ENCODE data around the gene ARX. TPM values are rescaled to one million over a fixed set of nuclear protein-coding genes. Genes with fewer than 3 reads are reported as not detected.

ARX gene
- total and polyA plus RNA-seq, 2 experiments from 2014 or later = 0.11 TPM; not detected in 1

DNA sequence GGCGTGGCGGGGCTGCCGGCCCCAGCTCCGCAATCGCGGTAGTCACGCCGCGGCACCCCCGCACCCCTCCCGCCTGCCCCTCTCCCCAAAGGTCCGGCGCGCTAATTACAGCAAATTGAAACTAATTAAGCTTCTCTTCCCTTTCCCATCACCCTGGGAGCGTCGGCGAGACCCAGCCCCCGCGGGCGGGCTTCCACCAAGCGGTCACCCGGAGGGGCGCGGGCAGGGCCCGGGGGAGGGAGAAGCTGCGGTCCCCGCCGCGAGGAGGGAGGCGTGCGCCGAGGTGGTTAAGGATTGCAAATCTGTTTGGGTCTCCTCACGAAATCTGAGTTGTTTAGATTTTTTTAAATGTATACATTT, 13.1 kb downstream of the ARX start:
- peaks cover 81% of the 10 kb centered on the region for H3K27me3 ChIP-seq

DNA sequence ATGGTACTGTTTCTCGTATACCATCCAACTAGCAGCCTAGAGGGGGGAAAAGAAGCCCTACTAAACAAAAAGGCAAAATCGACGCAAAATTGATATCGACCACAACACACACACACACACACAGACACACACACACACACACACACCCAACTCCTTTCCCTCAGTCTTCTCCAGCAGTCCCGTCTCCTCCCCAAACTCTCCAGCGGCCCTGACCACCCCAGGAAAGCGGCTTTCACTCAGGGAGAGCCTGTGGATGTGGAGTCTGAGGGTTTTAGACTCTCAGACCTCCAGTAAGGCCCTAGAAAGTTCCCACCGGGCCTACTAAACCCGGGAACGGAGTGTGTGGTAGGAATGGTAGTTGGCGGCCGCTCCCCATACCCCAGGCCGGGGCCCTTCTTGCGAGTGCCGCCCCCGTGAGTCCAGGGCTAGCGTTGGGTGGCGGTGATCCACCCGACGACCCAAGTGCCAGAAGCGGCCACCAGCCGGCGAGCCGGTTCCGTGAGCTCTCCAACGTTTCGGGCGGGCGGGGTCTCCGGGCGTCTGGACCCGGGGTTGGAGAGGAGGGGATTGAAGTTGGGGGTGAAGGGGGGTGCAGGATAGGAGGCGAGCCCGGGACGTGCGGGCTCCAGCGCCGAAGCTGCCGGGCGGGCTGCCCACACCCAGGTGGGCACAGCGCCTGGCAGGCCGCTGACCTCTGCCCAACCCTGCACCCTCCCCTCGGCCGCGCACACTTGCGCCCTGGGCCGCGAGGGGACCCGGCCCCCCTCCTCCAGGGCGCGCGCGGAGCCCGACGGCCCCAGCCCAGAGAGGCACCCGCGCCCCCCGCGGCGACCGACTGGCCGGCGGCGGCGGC, 13.7 kb downstream of the ARX start:
- H3K9me3 ChIP-seq (ENCODE audit: low read depth) = no peaks in the 10 kb centered on the region
- H2AFZ ChIP-seq = no peak overlapping the region
- peaks cover 33% of the 10 kb centered on the region for H3K4me1 ChIP-seq (ENCODE audit: insufficient read depth)
- peak; percentile 32 for DNase-seq (ENCODE audit: low spot score)
- 21% methylated on average over 41 of the region's 65 CpGs for WGBS (ENCODE audit: low lambda C conversion rate, missing lambda C conversion rate)
- H4K20me1 ChIP-seq (ENCODE audit: insufficient read depth, poor library complexity, severe bottlenecking) = no peaks in the 10 kb centered on the region
- peak; percentile 76 for TF ChIP-seq EZH2phosphoT487 (IDR thresholded peaks at IDR 0.05; ENCODE audit: low read depth, severe bottlenecking, unreplicated experiment)
- TF ChIP-seq EZH2 (IDR thresholded peaks at IDR 0.05; ENCODE audit: borderline replicate concordance) = peak; percentile 76
- TF ChIP-seq, protein P1, sequence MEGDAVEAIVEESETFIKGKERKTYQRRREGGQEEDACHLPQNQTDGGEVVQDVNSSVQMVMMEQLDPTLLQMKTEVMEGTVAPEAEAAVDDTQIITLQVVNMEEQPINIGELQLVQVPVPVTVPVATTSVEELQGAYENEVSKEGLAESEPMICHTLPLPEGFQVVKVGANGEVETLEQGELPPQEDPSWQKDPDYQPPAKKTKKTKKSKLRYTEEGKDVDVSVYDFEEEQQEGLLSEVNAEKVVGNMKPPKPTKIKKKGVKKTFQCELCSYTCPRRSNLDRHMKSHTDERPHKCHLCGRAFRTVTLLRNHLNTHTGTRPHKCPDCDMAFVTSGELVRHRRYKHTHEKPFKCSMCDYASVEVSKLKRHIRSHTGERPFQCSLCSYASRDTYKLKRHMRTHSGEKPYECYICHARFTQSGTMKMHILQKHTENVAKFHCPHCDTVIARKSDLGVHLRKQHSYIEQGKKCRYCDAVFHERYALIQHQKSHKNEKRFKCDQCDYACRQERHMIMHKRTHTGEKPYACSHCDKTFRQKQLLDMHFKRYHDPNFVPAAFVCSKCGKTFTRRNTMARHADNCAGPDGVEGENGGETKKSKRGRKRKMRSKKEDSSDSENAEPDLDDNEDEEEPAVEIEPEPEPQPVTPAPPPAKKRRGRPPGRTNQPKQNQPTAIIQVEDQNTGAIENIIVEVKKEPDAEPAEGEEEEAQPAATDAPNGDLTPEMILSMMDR (IDR thresholded peaks at IDR 0.05; ENCODE audit: poor library complexity) = no peak
- peaks cover 75% of the 10 kb centered on the region for H3K27me3 ChIP-seq
- H3K27ac ChIP-seq = no peak overlapping the region
- H3K4me2 ChIP-seq = peak overlapping the region; percentile 94
- H3K9me2 ChIP-seq (replicated peaks; ENCODE audit: insufficient read depth) = no peaks in the 10 kb centered on the region
- no peaks in the 10 kb centered on the region for H3K36me3 ChIP-seq (replicated peaks; ENCODE audit: insufficient read depth, low read depth)
- H3K79me2 ChIP-seq = no peaks in the 10 kb centered on the region
- no peak overlapping the region for H3K4me3 ChIP-seq

More for the DNA sequence above, 13.1 kb downstream of the ARX start:
- Histone ChIP-seq H3K27ac (no peak overlapping the region), H3K9me2 (replicated peaks; ENCODE audit: insufficient read depth) (no peaks in the 10 kb centered on the region), H3K36me3 (replicated peaks; ENCODE audit: insufficient read depth, low read depth) (no peaks in the 10 kb centered on the region), H3K79me2 (no peaks in the 10 kb centered on the region), H4K20me1 (ENCODE audit: insufficient read depth, poor library complexity, severe bottlenecking) (no peaks in the 10 kb centered on the region), H3K4me1 (ENCODE audit: insufficient read depth) (peaks cover 33% of the 10 kb centered on the region), H3K9me3 (ENCODE audit: low read depth) (no peaks in the 10 kb centered on the region), H3K4me3 (peak overlapping the region; percentile 21), H2AFZ (peak overlapping the region; percentile 78), H3K4me2 (peak overlapping the region; percentile 94)
- 3% methylated on average over 32 of the region's 33 CpGs for WGBS (ENCODE audit: low lambda C conversion rate, missing lambda C conversion rate)
- DNase-seq (ENCODE audit: low spot score) = no peak
- peak; percentile 40 for TF ChIP-seq EZH2 (IDR thresholded peaks at IDR 0.05; ENCODE audit: borderline replicate concordance)
- TF ChIP-seq EZH2phosphoT487 (IDR thresholded peaks at IDR 0.05; ENCODE audit: low read depth, severe bottlenecking, unreplicated experiment) = peak; percentile 17
- TF ChIP-seq, protein P1 (IDR thresholded peaks at IDR 0.05; ENCODE audit: poor library complexity) = no peak

DNA sequence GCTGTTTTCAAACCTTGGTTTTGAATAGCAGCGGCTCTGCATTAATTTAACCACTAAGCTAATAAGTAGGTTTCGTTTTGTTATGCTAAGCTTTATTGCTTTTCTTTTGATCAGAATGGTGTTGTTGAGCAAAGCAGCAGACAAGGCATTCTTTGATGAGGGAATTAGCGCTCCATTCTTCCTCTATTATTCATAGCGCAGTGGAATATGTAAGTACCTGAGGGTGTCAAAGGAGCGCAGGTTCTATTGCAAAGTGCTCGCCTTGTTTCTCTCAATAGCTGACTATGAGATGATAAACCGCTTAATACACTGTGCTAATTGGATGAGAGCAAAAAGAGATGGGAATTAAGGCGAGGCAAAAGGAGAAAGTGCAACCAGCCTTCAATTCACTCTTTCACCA, 16.3 kb downstream of the ARX start:
- no peaks in the 10 kb centered on the region for H3K9me2 ChIP-seq (replicated peaks; ENCODE audit: insufficient read depth)
- WGBS (ENCODE audit: low lambda C conversion rate, missing lambda C conversion rate) = 78% methylated on average over 8 of the region's 8 CpGs
- H3K27me3 ChIP-seq = peaks cover 50% of the 10 kb centered on the region
- TF ChIP-seq, protein P1 (IDR thresholded peaks at IDR 0.05; ENCODE audit: poor library complexity) = no peak
- no peak for TF ChIP-seq EZH2 (IDR thresholded peaks at IDR 0.05; ENCODE audit: borderline replicate concordance)
- no peak for TF ChIP-seq EZH2phosphoT487 (IDR thresholded peaks at IDR 0.05; ENCODE audit: low read depth, severe bottlenecking, unreplicated experiment)
- H3K36me3 ChIP-seq (replicated peaks; ENCODE audit: insufficient read depth, low read depth) = no peaks in the 10 kb centered on the region
- no peak overlapping the region for H2AFZ ChIP-seq
- no peak overlapping the region for H3K27ac ChIP-seq
- H3K4me1 ChIP-seq (ENCODE audit: insufficient read depth) = peaks cover 16% of the 10 kb centered on the region
- no peaks in the 10 kb centered on the region for H4K20me1 ChIP-seq (ENCODE audit: insufficient read depth, poor library complexity, severe bottlenecking)
- no peaks in the 10 kb centered on the region for H3K9me3 ChIP-seq (ENCODE audit: low read depth)
- no peak overlapping the region for H3K4me2 ChIP-seq
- no peak for DNase-seq (ENCODE audit: low spot score)
- H3K79me2 ChIP-seq = no peaks in the 10 kb centered on the region
- no peak overlapping the region for H3K4me3 ChIP-seq

Data from hepatocyte (in vitro differentiated cells).